ENCODE data around the gene PNPLA3.

PNPLA3 gene, protein sequence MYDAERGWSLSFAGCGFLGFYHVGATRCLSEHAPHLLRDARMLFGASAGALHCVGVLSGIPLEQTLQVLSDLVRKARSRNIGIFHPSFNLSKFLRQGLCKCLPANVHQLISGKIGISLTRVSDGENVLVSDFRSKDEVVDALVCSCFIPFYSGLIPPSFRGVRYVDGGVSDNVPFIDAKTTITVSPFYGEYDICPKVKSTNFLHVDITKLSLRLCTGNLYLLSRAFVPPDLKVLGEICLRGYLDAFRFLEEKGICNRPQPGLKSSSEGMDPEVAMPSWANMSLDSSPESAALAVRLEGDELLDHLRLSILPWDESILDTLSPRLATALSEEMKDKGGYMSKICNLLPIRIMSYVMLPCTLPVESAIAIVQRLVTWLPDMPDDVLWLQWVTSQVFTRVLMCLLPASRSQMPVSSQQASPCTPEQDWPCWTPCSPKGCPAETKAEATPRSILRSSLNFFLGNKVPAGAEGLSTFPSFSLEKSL

DNA sequence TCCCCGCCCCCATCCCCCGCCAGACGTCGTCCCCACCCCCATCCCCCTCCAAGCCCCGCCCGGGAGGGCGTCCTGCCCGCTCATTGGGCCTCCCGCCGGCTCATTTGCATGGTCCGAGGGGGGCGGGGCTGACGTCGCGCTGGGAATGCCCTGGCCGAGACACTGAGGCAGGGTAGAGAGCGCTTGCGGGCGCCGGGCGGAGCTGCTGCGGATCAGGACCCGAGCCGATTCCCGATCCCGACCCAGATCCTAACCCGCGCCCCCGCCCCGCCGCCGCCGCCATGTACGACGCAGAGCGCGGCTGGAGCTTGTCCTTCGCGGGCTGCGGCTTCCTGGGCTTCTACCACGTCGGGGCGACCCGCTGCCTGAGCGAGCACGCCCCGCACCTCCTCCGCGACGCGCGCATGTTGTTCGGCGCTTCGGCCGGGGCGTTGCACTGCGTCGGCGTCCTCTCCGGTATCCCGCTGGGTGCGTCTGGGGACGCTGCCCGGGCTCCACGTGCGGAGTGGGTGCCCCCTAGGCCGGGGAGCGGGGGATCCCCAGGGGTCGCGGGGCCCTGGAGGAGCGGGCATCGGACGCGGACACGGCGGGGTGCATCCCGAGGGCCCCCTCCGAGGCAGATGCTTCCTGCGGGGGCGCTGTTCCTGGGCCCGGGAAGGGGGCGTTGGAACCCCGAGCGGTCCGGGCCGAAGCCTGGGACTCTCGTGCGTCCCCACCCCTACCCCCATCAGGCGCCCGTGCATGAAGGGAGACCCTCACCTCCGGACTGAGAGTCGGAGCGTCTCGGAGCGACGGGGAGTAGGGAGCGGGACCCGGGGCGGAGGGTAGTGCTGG lies at the start of gene PNPLA3:
Gene PNPLA3 (plus strand): TSS at position 175 of the 834 bp plus-strand sequence. CDS start 107 bp downstream, at position 282.
- in situ Hi-C loops (cut with MboI; ENCODE audit: low sequenced_read_pairs), result no loop called here

GRCh38 chr22:43876866-43877509 lies 46.6 kb upstream of the PNPLA3 start:
- in situ Hi-C loops (cut with MboI; ENCODE audit: low sequenced_read_pairs), result no loop called here

GRCh38 chr22:43878079-43878795 lies 45.4 kb upstream of the PNPLA3 start:
- in situ Hi-C loops (cut with MboI; ENCODE audit: low sequenced_read_pairs), result no loop called here

GRCh38 chr22:43878831-43879550 lies 44.6 kb upstream of the PNPLA3 start:
- in situ Hi-C loops (cut with MboI; ENCODE audit: low sequenced_read_pairs), result no loop called here

DNA sequence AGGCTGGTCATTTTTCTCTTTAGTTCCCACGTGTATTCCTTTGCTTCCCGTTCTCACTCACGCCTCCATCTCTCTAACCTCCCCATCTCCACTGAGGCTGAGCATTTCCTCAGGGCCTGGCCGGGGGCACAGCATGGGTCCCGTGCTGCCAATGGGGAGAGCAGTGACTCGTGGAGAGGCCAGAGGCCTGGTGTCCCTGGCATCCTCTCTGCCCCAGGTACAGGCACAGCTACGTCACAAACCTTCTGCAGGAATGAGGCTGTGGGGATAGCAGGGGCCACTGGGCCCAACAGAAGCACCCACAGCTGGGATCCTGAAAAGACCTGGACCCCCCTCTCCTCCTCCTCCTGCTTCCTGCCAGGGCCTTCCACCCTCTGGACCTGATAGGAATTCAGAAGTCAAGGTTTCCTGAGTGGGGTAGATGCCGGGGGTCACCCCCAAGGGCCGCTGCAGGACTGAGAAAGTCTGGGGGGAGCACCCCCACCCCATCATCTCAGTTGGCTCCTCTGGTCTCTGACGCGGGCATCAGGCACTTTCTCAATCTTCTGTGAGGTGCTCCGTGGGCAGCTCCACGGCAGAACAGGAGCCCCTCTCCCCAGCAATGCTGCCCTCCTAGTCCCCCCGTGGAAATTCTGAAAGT lies 43.6 kb upstream of the PNPLA3 start:
- in situ Hi-C loops (cut with MboI; ENCODE audit: low sequenced_read_pairs), result no loop called here

DNA sequence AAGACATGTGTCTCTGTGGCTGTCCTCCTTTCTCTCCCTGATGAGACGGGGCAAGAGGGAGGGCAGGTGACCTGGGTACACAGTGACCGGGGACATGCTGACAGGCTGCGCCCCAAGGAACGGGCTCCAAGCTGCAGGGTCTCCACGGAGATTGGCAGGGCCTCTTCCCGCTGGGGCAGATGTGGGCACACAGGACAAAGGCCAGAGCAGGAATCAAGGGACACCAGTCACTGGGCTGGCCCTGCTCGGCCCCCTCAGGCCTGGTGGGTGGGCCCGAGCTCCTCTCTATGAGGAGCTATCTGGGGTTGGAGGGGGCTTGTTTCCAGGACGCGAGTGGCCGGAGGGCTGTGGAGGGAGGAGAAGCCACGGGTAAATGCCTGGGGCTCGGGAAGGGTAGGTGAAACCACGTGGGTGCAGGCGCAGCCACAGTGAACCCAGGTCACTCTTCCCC lies 43.0 kb upstream of the PNPLA3 start:
- in situ Hi-C loops (cut with MboI; ENCODE audit: low sequenced_read_pairs), result no loop called here

GRCh38 chr22:43881091-43882061 lies 42.2 kb upstream of the PNPLA3 start:
- in situ Hi-C loops (cut with MboI; ENCODE audit: low sequenced_read_pairs), result no loop called here

DNA sequence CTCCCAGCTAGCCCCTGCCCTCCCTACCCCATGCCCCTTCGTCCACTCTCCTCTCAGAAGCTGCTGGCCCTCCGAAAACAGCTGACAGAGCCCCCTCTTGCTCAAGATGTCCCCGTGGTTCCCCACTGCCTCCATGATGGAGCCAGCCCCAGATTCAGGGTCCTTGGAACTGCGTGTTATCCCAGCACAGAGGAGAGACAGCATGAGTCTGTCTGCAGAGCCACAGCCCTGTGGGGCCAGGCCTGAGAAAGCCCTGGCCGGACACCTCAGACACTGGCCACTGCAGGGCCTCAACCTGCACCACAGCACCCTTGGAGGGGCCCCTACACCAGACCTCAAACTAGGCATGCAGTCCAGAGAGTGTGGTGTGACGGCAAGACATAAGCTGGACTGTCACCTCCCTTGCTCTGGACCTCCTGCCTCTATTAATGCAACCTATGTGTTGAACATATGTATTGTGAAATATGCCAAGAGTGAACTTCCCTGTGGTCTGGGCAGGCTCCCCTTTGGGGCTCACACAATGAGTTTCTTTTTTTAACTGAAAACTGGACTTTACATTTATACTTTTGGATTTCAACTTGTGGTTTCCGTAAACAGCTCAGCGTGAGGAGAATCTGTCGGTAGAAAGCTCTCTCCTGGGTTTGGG lies 41.4 kb upstream of the PNPLA3 start:
- in situ Hi-C loops (cut with MboI; ENCODE audit: low sequenced_read_pairs), result no loop called here

GRCh38 chr22:43883012-43883661 lies 40.5 kb upstream of the PNPLA3 start:
- in situ Hi-C loops (cut with MboI; ENCODE audit: low sequenced_read_pairs), result no loop called here

GRCh38 chr22:43883719-43884415 lies 39.7 kb upstream of the PNPLA3 start:
- in situ Hi-C loops (cut with MboI; ENCODE audit: low sequenced_read_pairs), result no loop called here

GRCh38 chr22:43884600-43885318 lies 38.8 kb upstream of the PNPLA3 start:
- in situ Hi-C loops (cut with MboI; ENCODE audit: low sequenced_read_pairs), result no loop called here

GRCh38 chr22:43885319-43885671 lies 38.3 kb upstream of the PNPLA3 start:
- in situ Hi-C loops (cut with MboI; ENCODE audit: low sequenced_read_pairs), result no loop called here

DNA sequence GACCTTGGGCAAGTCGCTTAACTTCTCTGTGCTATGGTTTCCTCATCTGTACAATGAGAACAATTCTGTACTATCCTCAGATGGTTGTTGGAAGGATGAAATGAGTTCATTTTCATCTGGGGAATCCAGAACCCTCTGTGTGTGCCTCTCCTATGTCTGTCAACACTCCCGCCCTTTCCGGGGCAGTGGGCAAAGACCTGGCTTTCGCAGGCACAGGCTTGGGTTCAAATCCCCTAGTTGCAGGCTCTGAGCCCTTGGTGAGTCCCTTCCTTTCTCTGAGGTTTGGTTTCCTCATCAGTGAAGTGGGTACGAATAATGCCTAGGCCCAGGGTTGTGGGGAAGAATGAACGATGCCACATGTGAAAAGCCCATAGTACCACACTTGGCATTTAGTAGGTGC lies 37.8 kb upstream of the PNPLA3 start:
- in situ Hi-C loops (cut with MboI; ENCODE audit: low sequenced_read_pairs), result no loop called here

GRCh38 chr22:43886231-43886630 lies 37.4 kb upstream of the PNPLA3 start:
- in situ Hi-C loops (cut with MboI; ENCODE audit: low sequenced_read_pairs), result no loop called here

DNA sequence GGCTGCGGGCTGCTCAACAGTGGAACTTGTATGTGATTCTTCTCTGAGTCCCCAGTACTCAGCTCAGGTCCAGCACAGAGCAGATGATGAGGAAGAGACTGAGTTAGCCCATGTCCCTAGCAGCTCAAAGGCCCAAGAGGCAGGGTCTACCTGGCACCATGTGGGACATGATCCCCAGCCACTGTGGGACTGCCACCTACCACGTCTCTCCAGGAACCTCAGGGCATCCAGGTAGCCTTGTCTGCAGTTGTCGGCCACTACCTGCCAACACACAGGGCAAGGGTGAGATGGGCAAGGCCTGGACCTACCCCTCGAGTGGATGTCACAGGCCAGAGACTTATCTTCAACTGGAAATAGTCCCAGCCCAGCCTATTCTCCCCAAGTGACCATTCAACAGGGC lies 36.2 kb upstream of the PNPLA3 start:
- in situ Hi-C loops (cut with MboI; ENCODE audit: low sequenced_read_pairs), result no loop called here

DNA sequence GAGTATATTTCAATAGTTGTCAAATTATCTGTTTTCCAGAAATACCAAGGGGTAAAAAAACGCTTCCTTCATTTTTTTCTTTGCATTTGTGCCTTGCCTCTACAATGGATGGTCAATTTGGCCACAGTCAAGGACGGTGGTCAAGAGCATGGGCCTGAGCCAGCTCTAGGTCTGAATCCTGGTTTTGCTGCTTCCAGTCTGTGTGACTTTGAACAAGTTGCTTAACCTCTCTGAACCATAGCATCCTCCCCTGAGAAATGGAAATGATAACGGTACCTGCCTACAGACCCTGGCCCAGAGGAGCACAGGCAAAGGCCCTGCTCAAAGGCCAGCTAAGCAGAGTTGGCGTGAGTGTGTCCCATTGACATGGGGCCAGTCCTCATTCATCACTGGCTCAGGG lies 34.9 kb upstream of the PNPLA3 start:
- in situ Hi-C loops (cut with MboI; ENCODE audit: low sequenced_read_pairs), result no loop called here
